ENCODE data around the gene TMEM161A.
"Not testable (repeated sequence)": the region's sequence is repeated elsewhere in the genome, so short reads cannot be mapped to it uniquely, and the experiment has no call there.

Gene TMEM161A

GRCh38 chr19:19154768-19155494 lies 16.7 kb upstream of the TMEM161A start:
- no peak for DNase-seq

- DNase-seq, result no peak
Measured at GRCh38 chr19:19152668-19153384, 14.5 kb upstream of the TMEM161A start.

GRCh38 chr19:19151418-19151817 lies 13.1 kb upstream of the TMEM161A start:
- DNase-seq, result no peak

- no peak for DNase-seq
Measured at GRCh38 chr19:19149435-19149834, 11.2 kb upstream of the TMEM161A start.

- DNase-seq, result not testable (repeated sequence)
Measured at GRCh38 chr19:19148504-19148903, 10.2 kb upstream of the TMEM161A start.

- no peak for DNase-seq
Measured at GRCh38 chr19:19147344-19147743, 9.1 kb upstream of the TMEM161A start.

- no peak for DNase-seq
Measured at GRCh38 chr19:19146865-19147264, 8.6 kb upstream of the TMEM161A start.

GRCh38 chr19:19145684-19146608 lies 7.7 kb upstream of the TMEM161A start:
- peak; percentile 63 for DNase-seq

GRCh38 chr19:19145281-19145680 lies 7.0 kb upstream of the TMEM161A start:
- no peak for DNase-seq

GRCh38 chr19:19142347-19142746 lies 4.1 kb upstream of the TMEM161A start:
- DNase-seq, result no peak

- DNase-seq, result no peak
Measured at GRCh38 chr19:19140476-19140875, 2.2 kb upstream of the TMEM161A start.

- DNase-seq, result no peak
Measured at GRCh38 chr19:19139876-19140229, 1.6 kb upstream of the TMEM161A start.

GRCh38 chr19:19137556-19138108 lies 646 bp downstream of the TMEM161A start:
- DNase-seq, result peak; percentile 30

GRCh38 chr19:19135713-19136112 lies 2.6 kb downstream of the TMEM161A start:
- not testable (repeated sequence) for DNase-seq

GRCh38 chr19:19134687-19135158 lies 3.6 kb downstream of the TMEM161A start:
- no peak for DNase-seq

GRCh38 chr19:19133985-19134384 lies 4.3 kb downstream of the TMEM161A start:
- no peak for DNase-seq

GRCh38 chr19:19132912-19133311 lies 5.4 kb downstream of the TMEM161A start:
- no peak for DNase-seq

- DNase-seq, result no peak
Measured at GRCh38 chr19:19131989-19132388, 6.3 kb downstream of the TMEM161A start.

GRCh38 chr19:19126102-19126501 lies 12.2 kb downstream of the TMEM161A start:
- no peak for DNase-seq

GRCh38 chr19:19123386-19123785 lies 14.9 kb downstream of the TMEM161A start:
- no peak for DNase-seq

- no peak for DNase-seq
Measured at GRCh38 chr19:19122902-19123301, 15.4 kb downstream of the TMEM161A start.

- DNase-seq, result no peak
Measured at GRCh38 chr19:19121371-19121770, 16.9 kb downstream of the TMEM161A start.
